Stimulated activated CD8-positive, alpha-beta memory T cell treated with anti-CD3 and anti-CD28 coated beads, Interleukin-12 subunit alpha, Interleukin-12 subunit beta, amount 100 ng/mL, for 24 hours (primary cell): ENCODE results near the gene NOL9.
A peak's percentile ranks its signal among the peaks of the same experiment; 100 is the strongest.
"Not testable (repeated sequence)": the region's sequence is repeated elsewhere in the genome, so short reads cannot be mapped to it uniquely, and the experiment has no call there.

Source experiments
- DNase-seq: peaks from one replicate; pipeline ENCODE4 v3.0.0-alpha.2; 2020; ENCODE audit errors: extremely low read depth

The NOL9 gene

GRCh38 chr1:6503884-6504602, 50.3 kb downstream of the NOL9 start:
- no peak for DNase-seq

GRCh38 chr1:6502000-6502891, 52.1 kb downstream of the NOL9 start:
- no peak for DNase-seq

- no peak for DNase-seq
Observed at GRCh38 chr1:6501279-6501813, 53.0 kb downstream of the NOL9 start.

GRCh38 chr1:6500544-6501278, 53.6 kb downstream of the NOL9 start:
- DNase-seq, result no peak

GRCh38 chr1:6499296-6499695, 55.0 kb downstream of the NOL9 start:
- no peak for DNase-seq

GRCh38 chr1:6498576-6499111, 55.7 kb downstream of the NOL9 start:
- no peak for DNase-seq

- no peak for DNase-seq
Observed at GRCh38 chr1:6497867-6498575, 56.3 kb downstream of the NOL9 start.

- DNase-seq, result no peak
Observed at GRCh38 chr1:6497215-6497866, 57.0 kb downstream of the NOL9 start.

- no peak for DNase-seq
Observed at GRCh38 chr1:6496890-6497214, 57.5 kb downstream of the NOL9 start.

GRCh38 chr1:6496365-6496721, 58.0 kb downstream of the NOL9 start:
- no peak for DNase-seq

GRCh38 chr1:6495540-6496364, 58.6 kb downstream of the NOL9 start:
- no peak for DNase-seq

GRCh38 chr1:6495041-6495441, 59.3 kb downstream of the NOL9 start:
- DNase-seq, result no peak

- DNase-seq, result no peak
Observed at GRCh38 chr1:6494627-6495026, 59.7 kb downstream of the NOL9 start.

- DNase-seq, result not testable (repeated sequence)
Observed at GRCh38 chr1:6493834-6494223, 60.5 kb downstream of the NOL9 start.

GRCh38 chr1:6491966-6492365, 62.3 kb downstream of the NOL9 start:
- no peak for DNase-seq

- no peak for DNase-seq
Observed at GRCh38 chr1:6491480-6491962, 62.8 kb downstream of the NOL9 start, which contains the start of gene PLEKHG5. TSS of gene PLEKHG5 (minus strand) at chr1:6491667. CDS start at chr1:6477571, 14,096 bp downstream.

GRCh38 chr1:6491081-6491449, 63.2 kb downstream of the NOL9 start:
- DNase-seq, result no peak

GRCh38 chr1:6490181-6491080, 63.9 kb downstream of the NOL9 start:
- DNase-seq, result no peak

GRCh38 chr1:6489799-6490180, 64.5 kb downstream of the NOL9 start:
- DNase-seq, result peak; percentile 49
